T follicular helper cell (primary cell): ENCODE results near the gene AGAP5.
"Not testable (repeated sequence)": the region's sequence is repeated elsewhere in the genome, so short reads cannot be mapped to it uniquely, and the experiment has no call there.

ENCODE experiments used
- DNase-seq: peaks from one replicate; pipeline ENCODE4 v3.0.0-alpha.2; 2020; ENCODE audit warnings: low read depth

The AGAP5 gene

GRCh38 chr10:73714483-73714882 is 16.6 kb upstream of the AGAP5 start:
- DNase-seq, result not testable (repeated sequence)

- DNase-seq, result not testable (repeated sequence)
Measured at GRCh38 chr10:73713912-73714311, 16.0 kb upstream of the AGAP5 start.

GRCh38 chr10:73711683-73712082 is 13.8 kb upstream of the AGAP5 start:
- not testable (repeated sequence) for DNase-seq

GRCh38 chr10:73708122-73708521 is 10.2 kb upstream of the AGAP5 start:
- DNase-seq, result not testable (repeated sequence)

- DNase-seq, result not testable (repeated sequence)
Measured at GRCh38 chr10:73707628-73708027, 9.7 kb upstream of the AGAP5 start.

- DNase-seq, result not testable (repeated sequence)
Measured at GRCh38 chr10:73706488-73706887, 8.6 kb upstream of the AGAP5 start.

- DNase-seq, result not testable (repeated sequence)
Measured at GRCh38 chr10:73705506-73706072, 7.7 kb upstream of the AGAP5 start.

- DNase-seq, result not testable (repeated sequence)
Measured at GRCh38 chr10:73703924-73704323, 6.0 kb upstream of the AGAP5 start.

GRCh38 chr10:73698819-73699218 is 910 bp upstream of the AGAP5 start:
- not testable (repeated sequence) for DNase-seq

- DNase-seq, result not testable (repeated sequence)
Measured at GRCh38 chr10:73695302-73695701, 2.6 kb downstream of the AGAP5 start.

- DNase-seq, result not testable (repeated sequence)
Measured at GRCh38 chr10:73690755-73691154, 7.2 kb downstream of the AGAP5 start.

GRCh38 chr10:73689596-73689995 is 8.3 kb downstream of the AGAP5 start:
- DNase-seq, result not testable (repeated sequence)

GRCh38 chr10:73687641-73688040 is 10.3 kb downstream of the AGAP5 start:
- DNase-seq, result not testable (repeated sequence)

GRCh38 chr10:73674546-73674945 is 23.4 kb downstream of the AGAP5 start:
- DNase-seq, result not testable (repeated sequence)

- DNase-seq, result not testable (repeated sequence)
Measured at GRCh38 chr10:73668378-73668777, 29.5 kb downstream of the AGAP5 start.

- not testable (repeated sequence) for DNase-seq
Measured at GRCh38 chr10:73666153-73666809, 31.6 kb downstream of the AGAP5 start.

- not testable (repeated sequence) for DNase-seq
Measured at GRCh38 chr10:73665581-73665980, 32.3 kb downstream of the AGAP5 start.

GRCh38 chr10:73664156-73665040 is 33.5 kb downstream of the AGAP5 start:
- not testable (repeated sequence) for DNase-seq

GRCh38 chr10:73663621-73664020 is 34.3 kb downstream of the AGAP5 start:
- DNase-seq, result not testable (repeated sequence)

- not testable (repeated sequence) for DNase-seq
Measured at GRCh38 chr10:73662705-73663104, 35.2 kb downstream of the AGAP5 start.

GRCh38 chr10:73655990-73656298 is 42.0 kb downstream of the AGAP5 start, which contains the start of gene SYNPO2L:
SYNPO2L (minus strand) TSS chr10:73656029; CDS start chr10:73655922, 107 bp downstream.
- DNase-seq, result no peak

- no peak for DNase-seq
Measured at GRCh38 chr10:73655257-73655989, 42.5 kb downstream of the AGAP5 start.
